Measurements from ENCODE around the gene NOC2L. TPM values are rescaled to one million over a fixed set of nuclear protein-coding genes. Genes with fewer than 3 reads are reported as not detected.
"Not testable (repeated sequence)": the region's sequence is repeated elsewhere in the genome, so short reads cannot be mapped to it uniquely, and the experiment has no call there.

The NOC2L gene
- total RNA-seq, 4 donors from 2014 or later, result 45.6 to 61.9 (median 56.3) TPM

GRCh38 chr1:995665-996633 lies 36.9 kb upstream of the NOC2L start:
- peak; percentile 61 to 72 for DNase-seq (ENCODE audit: low spot score in 2 of 2)

GRCh38 chr1:994546-994945 lies 35.5 kb upstream of the NOC2L start:
- Histone ChIP-seq H3K27me3 (peaks cover 48% of the 10 kb centered on the region), H3K4me1 (peaks cover 21% of the 10 kb centered on the region)
- not testable (repeated sequence) for DNase-seq (ENCODE audit: low spot score in 2 of 2); H3K4me3 ChIP-seq; H3K9me3 ChIP-seq; H3K36me3 ChIP-seq; H3K27ac ChIP-seq
- WGBS, result 88% methylated on average over 4 of the region's 6 CpGs

More at GRCh38 chr1:995665-996633, 36.9 kb upstream of the NOC2L start:
- H3K27ac ChIP-seq, result no peak overlapping the region
- 35% methylated on average over 22 of the region's 30 CpGs for WGBS
- H3K4me3 ChIP-seq, result no peak overlapping the region
- no peaks in the 10 kb centered on the region for H3K9me3 ChIP-seq
- H3K4me1 ChIP-seq, result peaks cover 35% of the 10 kb centered on the region
- H3K36me3 ChIP-seq, result no peaks in the 10 kb centered on the region
- no peak for TF ChIP-seq POLR2AphosphoS5 (IDR thresholded peaks at IDR 0.05)
- no peak for TF ChIP-seq POLR2A (IDR thresholded peaks at IDR 0.05)
- no peak for TF ChIP-seq CTCF (IDR thresholded peaks at IDR 0.05)
- TF ChIP-seq EP300 (IDR thresholded peaks at IDR 0.05), result no peak
- peaks cover 62% of the 10 kb centered on the region for H3K27me3 ChIP-seq

GRCh38 chr1:993379-993995 lies 34.4 kb upstream of the NOC2L start:
- no peak overlapping the region for H3K4me3 ChIP-seq
- 65% methylated on average over 9 of the region's 15 CpGs for WGBS
- H3K27ac ChIP-seq, result no peak overlapping the region
- H3K4me1 ChIP-seq, result peaks cover 10% of the 10 kb centered on the region
- DNase-seq (ENCODE audit: low spot score in 2 of 2), result peak in 1 of 2 donors; percentile 75
- TF ChIP-seq CTCF (IDR thresholded peaks at IDR 0.05), result no peak
- H3K36me3 ChIP-seq, result no peaks in the 10 kb centered on the region
- H3K9me3 ChIP-seq, result no peaks in the 10 kb centered on the region
- H3K27me3 ChIP-seq, result peaks cover 38% of the 10 kb centered on the region

GRCh38 chr1:992362-992761 lies 33.3 kb upstream of the NOC2L start:
- no peaks in the 10 kb centered on the region for H3K9me3 ChIP-seq
- DNase-seq (ENCODE audit: low spot score in 2 of 2), result no peak
- peaks cover 29% of the 10 kb centered on the region for H3K27me3 ChIP-seq
- no peak overlapping the region for H3K27ac ChIP-seq
- 91% methylated on average over 7 of the region's 7 CpGs for WGBS
- TF ChIP-seq CTCF (IDR thresholded peaks at IDR 0.05) (no peak), POLR2A (IDR thresholded peaks at IDR 0.05) (no peak), EP300 (IDR thresholded peaks at IDR 0.05) (no peak), POLR2AphosphoS5 (IDR thresholded peaks at IDR 0.05) (no peak)
- no peaks in the 10 kb centered on the region for H3K36me3 ChIP-seq
- no peak overlapping the region for H3K4me3 ChIP-seq
- no peaks in the 10 kb centered on the region for H3K4me1 ChIP-seq

DNA sequence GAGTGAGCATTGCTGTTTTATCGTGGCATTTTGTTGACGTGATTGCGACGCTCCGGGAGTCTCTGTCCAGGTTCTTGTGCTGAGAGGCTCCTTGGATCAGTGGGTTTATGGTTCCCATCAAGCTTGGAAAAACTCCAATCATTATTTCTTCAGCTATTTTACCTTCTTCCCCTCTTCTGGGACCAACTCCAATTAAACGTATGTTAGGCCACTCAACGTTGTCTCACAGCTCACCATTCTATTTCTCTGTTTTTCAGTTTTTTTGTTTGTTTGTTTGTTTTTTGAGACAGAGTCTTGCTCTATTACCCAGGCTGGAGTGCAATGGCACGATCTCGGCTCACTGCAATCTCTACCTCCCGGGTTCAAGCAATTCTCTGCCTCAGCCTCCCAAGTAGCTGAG lies 32.8 kb upstream of the NOC2L start:
- DNase-seq (ENCODE audit: low spot score in 2 of 2), result no peak
- WGBS, result 98% methylated on average over 10 of the region's 10 CpGs
- H3K27me3 ChIP-seq, result peaks cover 25% of the 10 kb centered on the region
- H3K27ac ChIP-seq, result no peak overlapping the region
- H3K4me3 ChIP-seq, result no peak overlapping the region
- TF ChIP-seq POLR2A (IDR thresholded peaks at IDR 0.05) (no peak), POLR2AphosphoS5 (IDR thresholded peaks at IDR 0.05) (no peak), CTCF (IDR thresholded peaks at IDR 0.05) (no peak), EP300 (IDR thresholded peaks at IDR 0.05) (no peak)
- H3K36me3 ChIP-seq, result no peaks in the 10 kb centered on the region
- H3K9me3 ChIP-seq, result no peaks in the 10 kb centered on the region
- no peaks in the 10 kb centered on the region for H3K4me1 ChIP-seq

- 93% methylated on average over 6 of the region's 6 CpGs for WGBS
- not testable (repeated sequence) for H3K9me3 ChIP-seq; DNase-seq (ENCODE audit: low spot score in 2 of 2); H3K27ac ChIP-seq; H3K4me1 ChIP-seq; H3K4me3 ChIP-seq; H3K36me3 ChIP-seq
- peaks cover 18% of the 10 kb centered on the region for H3K27me3 ChIP-seq
These were observed 32.2 kb upstream of the NOC2L start for GRCh38 chr1:991275-991674.

DNA sequence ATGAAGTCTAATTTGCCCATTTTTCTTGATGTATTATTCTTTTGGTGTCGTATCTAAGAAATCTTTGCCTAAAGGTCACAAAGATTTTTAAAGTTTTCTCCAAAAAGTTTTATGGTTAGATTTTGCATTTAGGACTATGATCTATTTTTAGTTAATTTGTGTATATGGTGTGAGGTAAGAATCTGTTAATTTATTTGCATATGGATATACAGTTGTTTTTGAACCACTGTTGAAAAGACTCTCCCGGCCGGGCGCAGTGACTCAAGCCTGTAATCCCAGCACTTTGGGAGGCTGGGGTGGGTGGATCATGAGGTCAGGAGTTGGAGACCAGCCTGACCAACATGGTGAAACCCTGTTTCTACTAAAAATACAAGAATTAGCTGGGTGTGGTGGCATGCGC lies 29.0 kb upstream of the NOC2L start:
- 81% methylated on average over 5 of the region's 5 CpGs for WGBS
- H3K4me1 ChIP-seq, H3K27ac ChIP-seq: not testable (repeated sequence)

More for the DNA sequence above, 29.0 kb upstream of the NOC2L start:
- H3K36me3 ChIP-seq; DNase-seq (ENCODE audit: low spot score in 2 of 2); H3K9me3 ChIP-seq; H3K4me3 ChIP-seq: not testable (repeated sequence)
- H3K27me3 ChIP-seq, result peaks cover 41% of the 10 kb centered on the region
